Bone marrow (tissue), 2 donors: ENCODE data around the gene UPK2.
"Not testable (repeated sequence)": the region's sequence is repeated elsewhere in the genome, so short reads cannot be mapped to it uniquely, and the experiment has no call there.

Source experiments
- DNase-seq, 2 donors: peaks; one replicate each; lab custom pipeline; 2025; lab: John Stamatoyannopoulos, UW

The UPK2 gene

GRCh38 chr11:118938491-118939403, 17.4 kb upstream of the UPK2 start:
- DNase-seq, result no peak

GRCh38 chr11:118939404-118939915, 16.6 kb upstream of the UPK2 start:
- DNase-seq, result no peak

GRCh38 chr11:118939953-118940598, 16.0 kb upstream of the UPK2 start:
- DNase-seq, result peak in 1 of 2 donors; percentile 47

GRCh38 chr11:118947091-118947490, 9.0 kb upstream of the UPK2 start:
- DNase-seq, result no peak

- no peak for DNase-seq
Observed at GRCh38 chr11:118948000-118948399, 8.1 kb upstream of the UPK2 start.

GRCh38 chr11:118953265-118953664, 2.8 kb upstream of the UPK2 start:
- no peak for DNase-seq

- DNase-seq, result not testable (repeated sequence)
Observed at GRCh38 chr11:118953976-118954375, 2.1 kb upstream of the UPK2 start.

- no peak for DNase-seq
Observed at GRCh38 chr11:118956847-118957469, 860 bp downstream of the UPK2 start.

- DNase-seq, result no peak
Observed at GRCh38 chr11:118957549-118957948, 1.5 kb downstream of the UPK2 start.

- DNase-seq, result no peak
Observed at GRCh38 chr11:118957968-118958367, 1.9 kb downstream of the UPK2 start.

GRCh38 chr11:118958577-118958976, 2.5 kb downstream of the UPK2 start:
- no peak for DNase-seq

- DNase-seq, result no peak
Observed at GRCh38 chr11:118961189-118961588, 5.1 kb downstream of the UPK2 start.

- no peak for DNase-seq
Observed at GRCh38 chr11:118961591-118961990, 5.5 kb downstream of the UPK2 start.

GRCh38 chr11:118969508-118969907, 13.4 kb downstream of the UPK2 start:
- not testable (repeated sequence) for DNase-seq

- no peak for DNase-seq
Observed at GRCh38 chr11:118971646-118972045, 15.5 kb downstream of the UPK2 start, which contains the start of gene FOXR1. Gene FOXR1, plus strand, starts transcription at chr11:118971761. Its CDS starts 171 bp downstream, at chr11:118971932.

GRCh38 chr11:118973985-118974384, 17.9 kb downstream of the UPK2 start:
- DNase-seq, result no peak

GRCh38 chr11:118975771-118976709, 19.9 kb downstream of the UPK2 start:
- DNase-seq, result no peak

GRCh38 chr11:118979434-118979833, 23.3 kb downstream of the UPK2 start:
- no peak for DNase-seq

GRCh38 chr11:118980191-118980881, 24.2 kb downstream of the UPK2 start:
- no peak for DNase-seq

GRCh38 chr11:118984337-118984736, 28.2 kb downstream of the UPK2 start:
- not testable (repeated sequence) for DNase-seq

GRCh38 chr11:118984825-118985224, 28.7 kb downstream of the UPK2 start:
- no peak for DNase-seq
